GM18520 (cell line): ENCODE measurements around the gene IL1R1.
A peak's percentile ranks its signal among the peaks of the same experiment; 100 is the strongest.
"Not testable (repeated sequence)": the region's sequence is repeated elsewhere in the genome, so short reads cannot be mapped to it uniquely, and the experiment has no call there.

Experiments used
- ATAC-seq: cut with Tn5 transposase; IDR thresholded peaks from one replicate; pipeline ENCODE4 v1.9.1; 2021; ENCODE audit not compliant: unreplicated experiment

The IL1R1 gene

DNA sequence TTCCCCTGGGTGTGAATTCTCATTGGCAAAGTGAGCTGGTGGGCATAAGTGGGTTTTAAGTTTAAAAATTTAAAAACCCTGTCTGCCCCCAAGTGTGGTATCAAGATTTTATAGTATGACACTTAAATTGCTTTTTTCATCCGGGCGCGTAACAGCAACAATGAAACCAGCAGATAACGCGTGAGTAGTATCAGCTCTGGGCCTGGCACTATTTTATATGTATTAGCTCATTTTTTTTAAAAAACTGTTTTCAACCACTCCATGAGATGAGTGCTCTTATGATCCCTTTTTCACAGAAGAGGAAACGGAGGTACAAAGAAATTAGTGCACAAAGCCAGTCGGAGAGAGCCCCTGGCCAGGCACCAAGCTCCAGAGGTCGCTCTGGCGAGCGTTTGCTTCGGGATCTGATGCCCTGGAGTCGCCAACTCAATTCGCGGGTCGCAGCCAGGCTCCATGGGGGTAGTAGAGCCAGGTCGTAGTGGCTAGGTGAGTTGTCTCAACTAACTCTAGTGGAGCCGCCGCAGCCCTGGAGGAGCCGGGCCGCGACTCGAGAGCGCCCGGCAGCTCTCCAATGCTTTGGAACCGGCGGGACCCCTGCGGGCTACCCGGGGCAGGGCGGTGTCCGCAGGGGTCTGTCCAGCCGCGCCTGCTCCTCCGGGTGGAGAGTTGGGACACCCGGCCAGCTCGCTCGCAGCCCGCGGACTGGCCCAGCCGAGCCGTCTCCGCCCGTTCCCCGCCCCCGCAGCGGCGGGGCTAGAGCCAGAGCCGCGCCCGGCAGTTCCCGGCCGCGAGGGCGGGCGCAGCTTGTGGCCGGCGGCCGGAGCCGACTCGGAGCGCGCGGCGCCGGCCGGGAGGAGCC, at the start of gene IL1R1:
TSS of gene IL1R1 (plus strand) at position 777 of the 859 bp plus-strand sequence. CDS start 14,979 bp downstream, outside the sequence.
- no peak for ATAC-seq

DNA sequence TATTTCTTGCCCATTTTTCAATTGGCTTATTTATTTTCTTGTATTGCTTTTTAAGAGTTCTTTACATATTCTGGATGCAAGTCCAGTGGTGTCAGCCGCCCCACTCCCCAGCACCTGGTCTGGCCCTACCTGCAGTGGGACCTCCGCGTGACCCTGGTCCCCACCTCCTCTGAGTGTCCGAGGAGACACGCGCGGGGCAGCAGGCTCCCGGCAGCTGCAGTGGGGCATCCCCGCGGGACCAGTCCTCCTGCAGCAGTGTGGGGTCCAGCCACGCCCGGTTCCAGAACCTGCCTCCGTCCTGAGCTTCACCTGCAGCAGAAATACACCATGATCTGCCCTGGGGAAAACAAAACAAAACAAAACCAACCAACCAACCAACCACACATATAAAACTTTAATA, 48.9 kb upstream of the IL1R1 start:
- ATAC-seq, result no peak

DNA sequence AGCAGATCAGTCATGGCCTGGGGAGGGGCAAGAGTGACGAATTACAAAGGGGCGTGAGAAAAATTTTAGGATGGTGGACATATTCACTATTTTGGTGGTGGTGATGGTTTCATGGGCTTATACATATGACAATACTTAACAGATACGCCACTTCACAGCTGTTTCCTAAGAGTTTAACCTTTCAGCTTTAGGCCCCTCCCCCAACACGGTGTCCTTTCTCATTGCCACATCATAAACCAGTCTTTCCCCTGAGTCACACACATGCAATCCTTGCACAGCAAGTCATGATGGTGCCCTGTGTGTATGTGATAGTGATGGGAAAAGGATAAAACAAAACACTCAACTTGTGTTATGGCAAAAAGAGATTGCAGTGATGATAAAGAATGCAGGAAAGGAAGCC, 47.6 kb upstream of the IL1R1 start:
- no peak for ATAC-seq

DNA sequence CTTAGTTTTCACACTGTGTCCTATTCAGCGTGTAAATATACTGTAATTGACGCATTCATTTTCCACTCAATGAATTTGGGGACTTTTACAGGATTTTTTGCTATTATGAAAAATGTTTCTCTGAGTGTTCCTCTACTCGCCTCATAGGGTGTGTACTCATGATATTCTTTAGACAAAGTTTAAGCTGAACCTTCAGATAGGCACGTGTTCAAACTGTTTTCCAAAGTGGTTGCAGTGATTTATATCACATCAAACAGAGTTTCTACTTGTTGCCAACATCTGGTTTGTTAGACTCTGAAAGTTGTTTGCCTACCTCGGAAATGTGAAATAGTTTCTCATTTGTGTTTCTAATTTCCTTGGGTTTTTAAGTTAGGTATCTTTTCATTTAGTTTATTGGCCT, 46.4 kb upstream of the IL1R1 start:
- ATAC-seq, result no peak

DNA sequence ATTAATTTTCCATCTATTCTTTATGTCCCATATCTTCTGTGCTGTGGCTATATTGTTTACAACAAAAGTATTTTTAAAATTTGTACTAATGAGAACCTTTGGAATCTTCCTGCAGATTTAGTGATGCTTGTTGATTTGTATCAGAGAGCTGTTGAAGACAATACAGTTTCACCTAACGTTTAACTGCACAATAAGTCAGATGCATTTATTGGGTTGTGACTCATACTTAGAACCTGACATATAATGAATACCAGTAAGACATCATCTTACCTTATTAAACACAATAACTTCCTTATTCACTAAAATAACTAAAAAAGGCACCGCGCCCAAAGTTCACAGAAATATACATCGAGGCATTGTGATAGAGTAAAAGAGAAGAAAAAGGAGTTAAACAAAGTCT, 43.8 kb upstream of the IL1R1 start:
- no peak for ATAC-seq

GRCh38 chr2:102099536-102100298, 42.8 kb upstream of the IL1R1 start:
- no peak for ATAC-seq

GRCh38 chr2:102100371-102101096, 42.0 kb upstream of the IL1R1 start:
- no peak for ATAC-seq

DNA sequence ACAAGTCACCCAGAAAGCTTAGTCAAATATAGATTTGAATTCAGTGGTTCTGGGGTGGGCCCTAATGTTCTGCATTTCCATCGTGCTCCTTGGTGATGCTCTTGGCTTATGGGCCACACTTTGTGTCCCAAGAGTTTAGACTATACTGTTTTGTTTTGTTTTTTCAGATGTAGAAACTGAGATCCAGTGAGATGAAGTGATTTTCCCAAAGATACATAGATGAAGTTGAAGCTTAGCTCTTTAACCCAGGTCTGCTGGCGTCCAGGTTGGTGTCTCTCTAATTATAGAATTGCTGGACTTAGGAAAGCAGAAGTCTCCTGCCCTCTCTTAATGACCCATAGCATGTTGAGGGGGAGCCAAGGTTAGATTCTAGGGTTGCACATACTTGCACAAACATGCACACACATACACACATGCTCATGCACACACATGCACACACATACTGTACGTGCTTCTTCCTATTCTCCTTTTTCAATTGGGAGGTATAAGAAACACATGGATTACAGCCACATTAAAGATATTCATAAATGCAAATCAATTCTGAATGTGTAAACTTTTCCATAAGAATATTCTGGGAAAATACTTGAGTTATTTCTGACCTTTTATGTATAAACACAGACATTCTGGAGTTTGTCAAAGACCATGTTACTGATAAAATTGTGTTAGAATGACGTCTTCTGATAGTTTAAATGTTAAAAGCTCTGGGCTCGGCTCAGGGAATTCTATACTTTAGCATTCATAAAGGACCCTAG, 41.3 kb upstream of the IL1R1 start:
- no peak for ATAC-seq

DNA sequence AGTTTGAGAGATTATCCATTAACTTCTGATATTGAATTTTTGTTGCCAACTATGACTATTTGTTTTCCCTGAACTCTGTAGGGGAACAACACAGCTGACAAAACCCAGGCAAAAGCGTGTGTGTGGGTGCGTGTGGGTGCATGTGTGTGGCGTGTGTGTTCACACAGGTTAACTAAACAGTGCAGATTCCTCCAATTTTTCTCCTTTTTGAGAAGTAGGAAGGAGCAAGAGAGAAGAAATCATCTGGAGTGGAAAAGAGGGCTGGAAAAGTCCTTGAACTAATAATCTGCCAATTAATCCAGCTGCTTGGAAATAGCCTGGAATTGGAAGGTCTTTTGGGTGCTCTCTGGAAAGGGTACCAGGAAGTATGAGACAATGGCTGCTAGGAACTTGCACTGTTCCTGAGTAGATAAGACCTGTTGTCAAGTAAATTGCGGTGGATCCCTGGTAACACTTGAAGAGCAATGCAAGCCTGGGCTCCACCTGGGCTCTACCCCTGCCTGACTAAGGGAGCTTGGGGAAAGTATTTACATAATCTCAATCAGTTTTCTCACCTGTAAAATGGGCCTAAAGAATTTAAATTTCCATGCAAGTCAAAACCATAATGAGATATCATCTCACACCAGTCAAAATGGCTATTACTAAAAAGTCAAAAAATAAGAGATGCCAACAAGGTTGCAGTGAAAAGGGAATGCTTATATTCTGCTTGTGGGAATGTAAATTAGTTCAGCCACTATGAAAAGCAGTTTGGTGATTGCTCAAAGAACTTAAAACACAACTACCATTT, 40.5 kb upstream of the IL1R1 start:
- no peak for ATAC-seq

DNA sequence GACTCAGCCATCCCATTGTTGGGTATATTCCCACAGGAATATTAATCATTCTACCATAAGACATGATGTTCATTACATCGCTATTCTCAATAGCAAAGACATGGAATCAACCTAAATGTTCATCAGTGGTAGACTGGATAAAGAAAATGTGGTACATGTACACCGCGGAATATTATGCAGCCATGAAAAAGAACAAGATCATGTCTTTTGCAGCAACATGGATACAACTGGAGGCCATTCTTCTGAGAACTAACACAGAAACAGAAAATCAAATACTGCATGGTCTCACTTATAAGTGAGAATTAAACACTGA, 40.0 kb upstream of the IL1R1 start:
- not testable (repeated sequence) for ATAC-seq

- no peak for ATAC-seq
Measured at GRCh38 chr2:102103284-102103683, 39.3 kb upstream of the IL1R1 start.

DNA sequence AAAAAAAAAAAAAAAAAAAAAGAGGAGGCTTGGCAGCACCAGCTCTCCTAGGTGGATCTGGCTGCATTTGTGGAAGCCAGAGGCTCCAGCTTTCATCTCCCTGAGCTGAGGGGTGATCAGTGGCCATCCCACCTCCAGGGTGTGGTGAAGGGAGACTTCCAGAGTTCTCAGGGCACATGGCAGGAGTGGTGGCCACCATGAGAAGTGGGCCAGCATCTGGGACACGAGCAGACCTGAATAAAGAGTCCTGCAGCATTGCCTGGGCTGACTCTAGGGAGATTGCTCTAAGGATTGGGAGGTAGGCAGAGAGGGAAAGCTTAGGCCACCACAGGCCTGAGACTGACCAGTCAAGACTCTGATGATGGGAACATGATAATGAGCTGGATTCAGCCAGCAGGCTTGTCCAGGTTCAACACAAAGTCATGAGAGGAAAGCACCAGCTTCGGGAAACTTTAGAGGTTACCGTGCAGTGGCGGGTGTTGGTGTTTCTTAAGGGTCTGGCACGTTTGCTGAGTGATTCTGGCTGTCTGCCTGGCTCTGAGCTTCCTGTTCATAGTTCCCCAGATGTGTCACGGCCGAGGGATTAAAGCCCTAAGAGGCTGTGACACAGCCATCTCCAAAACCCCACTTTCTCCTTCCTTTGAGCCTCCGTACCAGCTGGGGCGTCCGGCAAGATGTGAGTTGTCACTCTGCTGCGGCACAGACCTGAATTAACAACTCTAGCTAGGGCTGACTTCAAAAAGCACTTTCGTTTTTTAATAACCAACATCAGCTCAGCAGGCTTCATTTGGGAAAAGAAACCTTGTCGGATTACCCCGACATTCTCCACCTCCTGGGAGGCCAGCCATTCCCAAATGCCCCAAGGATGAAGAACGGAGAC, 38.3 kb upstream of the IL1R1 start:
- peak; percentile 57 for ATAC-seq

DNA sequence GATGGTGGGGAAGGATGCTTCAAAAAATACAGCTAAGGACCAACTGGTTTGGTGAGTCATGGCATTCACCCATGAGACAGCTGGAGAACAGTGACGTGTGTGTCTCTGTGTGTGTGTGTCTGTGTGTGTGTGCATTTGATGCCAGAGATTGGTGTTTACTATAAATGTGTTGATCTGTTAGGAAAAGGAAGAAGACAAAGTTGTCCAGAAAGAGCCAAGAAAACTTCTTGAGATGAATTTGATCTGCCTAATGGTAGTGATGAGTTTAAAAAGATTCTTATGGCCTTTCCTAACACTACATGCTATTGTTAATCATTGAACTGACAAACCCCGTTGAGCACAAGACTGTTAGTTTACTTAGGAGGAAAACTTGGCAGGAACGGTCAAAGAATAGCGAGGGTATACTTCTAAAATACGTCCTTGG, 36.4 kb upstream of the IL1R1 start:
- ATAC-seq, result no peak

GRCh38 chr2:102106813-102107740, 35.5 kb upstream of the IL1R1 start:
- ATAC-seq, result not testable (repeated sequence)

DNA sequence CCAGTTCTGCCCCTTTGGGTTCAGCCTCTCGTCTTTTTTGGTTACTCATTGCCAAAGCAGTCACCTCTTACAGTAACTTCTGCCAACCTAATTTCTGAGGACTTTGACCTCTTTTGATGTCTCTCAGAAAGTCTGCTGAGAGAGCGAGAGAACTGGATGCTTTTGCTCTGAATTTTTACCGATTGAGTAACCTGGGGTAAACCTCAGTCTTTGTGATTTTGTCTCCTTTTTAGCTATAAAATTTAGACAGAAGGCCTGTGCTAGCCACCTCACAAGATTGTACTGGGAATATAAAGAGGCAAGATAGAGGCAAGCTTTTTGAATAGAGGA, 34.8 kb upstream of the IL1R1 start:
- ATAC-seq, result no peak

GRCh38 chr2:102109016-102109415, 33.5 kb upstream of the IL1R1 start:
- no peak for ATAC-seq

DNA sequence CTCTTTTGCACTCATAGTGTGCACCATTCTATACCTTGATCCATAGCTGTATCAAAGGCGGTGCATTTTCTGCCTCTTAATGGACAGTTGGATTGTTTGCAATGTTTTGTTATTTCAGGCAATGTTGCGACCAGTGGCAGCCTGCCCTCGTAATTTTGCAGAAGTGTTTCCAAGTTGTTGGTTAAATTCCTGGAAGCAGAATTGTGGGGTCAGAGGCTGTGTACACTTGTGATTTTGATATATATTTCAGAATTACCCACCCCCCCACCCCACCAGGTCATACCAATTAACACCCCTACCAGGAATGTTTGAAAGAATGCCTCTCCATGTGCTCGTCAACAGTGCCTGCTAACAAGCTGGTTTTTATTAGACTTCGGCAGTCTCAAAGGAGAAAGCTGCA, 32.4 kb upstream of the IL1R1 start:
- ATAC-seq, result no peak

DNA sequence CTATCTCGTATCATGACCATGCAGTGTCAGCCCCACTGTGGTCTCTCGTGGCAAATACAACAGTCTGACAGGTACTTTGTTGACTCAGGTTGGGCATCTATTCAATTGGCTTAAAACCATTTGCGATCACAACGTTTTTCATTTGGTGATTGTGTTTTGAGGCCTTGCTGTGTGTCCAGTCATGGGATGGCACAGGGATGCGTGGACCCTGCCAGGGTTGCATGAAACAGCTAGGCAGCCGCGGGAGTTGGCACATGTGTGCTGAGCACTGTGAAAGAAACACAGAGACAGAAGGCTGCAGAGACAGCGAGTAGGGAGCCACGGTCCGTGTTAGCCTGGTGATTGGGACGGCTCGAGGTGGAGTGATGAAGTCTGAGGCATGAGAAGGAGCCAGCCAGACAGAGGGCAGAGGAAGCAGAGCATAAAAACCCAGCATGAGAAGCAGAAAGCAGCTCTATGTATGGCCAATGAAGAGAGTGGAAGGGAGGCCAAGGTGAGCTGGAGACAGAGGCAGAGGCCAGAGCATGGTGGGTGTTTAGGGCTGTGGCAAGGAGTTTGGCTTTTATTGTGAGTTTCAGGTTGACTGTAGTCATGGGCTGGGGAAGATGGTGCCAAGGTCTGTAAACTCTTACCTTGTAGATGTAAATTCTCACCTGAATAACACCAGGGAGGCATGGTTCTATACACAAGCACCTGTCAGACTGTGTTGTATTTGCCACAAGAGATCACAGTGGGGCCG, 31.8 kb upstream of the IL1R1 start:
- no peak for ATAC-seq
